ENCODE measurements around the gene GFOD2.

DNA sequence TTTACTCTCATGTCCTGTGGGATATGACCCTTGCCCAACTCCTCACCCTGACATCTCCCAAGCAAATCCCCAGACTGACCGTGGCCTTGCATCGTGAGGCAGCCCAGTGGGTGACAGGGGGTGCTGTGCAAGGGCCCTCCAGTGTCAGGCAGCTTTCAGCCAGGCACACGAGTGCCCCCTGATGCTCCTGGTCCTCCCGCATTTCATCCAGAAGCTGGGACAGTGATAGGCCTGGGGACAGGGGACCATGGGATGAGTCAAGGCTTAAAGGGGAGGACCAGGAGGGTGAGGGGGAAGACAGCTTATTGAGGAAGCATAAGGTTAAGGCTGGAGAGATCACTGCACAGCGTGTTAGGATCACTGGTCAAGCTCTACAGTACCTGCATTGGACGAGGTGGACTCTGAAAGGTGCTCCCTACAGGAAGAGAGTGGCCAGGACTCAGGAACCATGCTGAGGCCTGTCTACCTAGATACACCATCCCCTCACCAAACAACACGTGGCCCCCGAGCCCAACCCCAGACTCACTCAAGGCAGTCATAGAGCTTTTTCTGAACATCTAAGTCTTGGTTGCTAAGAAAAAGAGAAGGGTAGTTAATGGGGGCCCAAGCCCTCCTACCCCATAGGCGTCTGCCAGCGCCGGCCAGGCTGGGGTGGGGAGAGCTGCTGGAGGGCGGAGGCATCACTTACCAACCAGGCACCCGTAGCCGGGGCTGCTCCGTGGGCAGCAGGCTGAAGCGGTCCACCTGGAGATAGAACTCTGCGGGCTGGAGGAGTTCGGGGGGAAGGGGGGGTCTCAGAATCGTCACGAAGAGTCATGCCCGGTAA lies 60.1 kb downstream of the GFOD2 start:
- TF ChIP-seq, protein P1, sequence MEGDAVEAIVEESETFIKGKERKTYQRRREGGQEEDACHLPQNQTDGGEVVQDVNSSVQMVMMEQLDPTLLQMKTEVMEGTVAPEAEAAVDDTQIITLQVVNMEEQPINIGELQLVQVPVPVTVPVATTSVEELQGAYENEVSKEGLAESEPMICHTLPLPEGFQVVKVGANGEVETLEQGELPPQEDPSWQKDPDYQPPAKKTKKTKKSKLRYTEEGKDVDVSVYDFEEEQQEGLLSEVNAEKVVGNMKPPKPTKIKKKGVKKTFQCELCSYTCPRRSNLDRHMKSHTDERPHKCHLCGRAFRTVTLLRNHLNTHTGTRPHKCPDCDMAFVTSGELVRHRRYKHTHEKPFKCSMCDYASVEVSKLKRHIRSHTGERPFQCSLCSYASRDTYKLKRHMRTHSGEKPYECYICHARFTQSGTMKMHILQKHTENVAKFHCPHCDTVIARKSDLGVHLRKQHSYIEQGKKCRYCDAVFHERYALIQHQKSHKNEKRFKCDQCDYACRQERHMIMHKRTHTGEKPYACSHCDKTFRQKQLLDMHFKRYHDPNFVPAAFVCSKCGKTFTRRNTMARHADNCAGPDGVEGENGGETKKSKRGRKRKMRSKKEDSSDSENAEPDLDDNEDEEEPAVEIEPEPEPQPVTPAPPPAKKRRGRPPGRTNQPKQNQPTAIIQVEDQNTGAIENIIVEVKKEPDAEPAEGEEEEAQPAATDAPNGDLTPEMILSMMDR (IDR thresholded peaks at IDR 0.05) = no peak
- no peak for TF ChIP-seq POLR2A (IDR thresholded peaks at IDR 0.05)
